Activated CD4-positive, alpha-beta memory T cell treated with anti-CD3 and anti-CD28 coated beads for 36 hours (primary cell): Measurements from ENCODE around the gene NTRK3. TPM values are rescaled to one million over a fixed set of nuclear protein-coding genes. Genes with fewer than 3 reads are reported as not detected.

Experiments
- CTCF ChIA-PET: fragments of 350-600 bp; sonication (Branson Sonifier 250); formaldehyde crosslinking; loops from one replicate; lab custom pipeline; 2021; ENCODE audit warnings: antibody characterized with exemption, inconsistent platforms; lab: Charles Lee
- POLR2A ChIA-PET: fragments of 350-600 bp; sonication (Branson Sonifier 250); formaldehyde crosslinking; loops from one replicate; lab custom pipeline; 2021; ENCODE audit warnings: antibody characterized with exemption; lab: Charles Lee
- DNase-seq: peaks from one replicate; pipeline ENCODE4 v3.0.0-alpha.2; 2020
- H3K27ac Mint-ChIP-seq: one replicate; pipeline ENCODE4 v1.8.0; 2021; ENCODE audit warnings: mixed read lengths
- H3K27me3 Mint-ChIP-seq: one replicate; pipeline ENCODE4 v1.8.0; 2021; ENCODE audit warnings: mixed read lengths
- H3K36me3 Mint-ChIP-seq: one replicate; pipeline ENCODE4 v1.8.0; 2021; ENCODE audit warnings: mixed read lengths
- H3K4me1 Mint-ChIP-seq: one replicate; pipeline ENCODE4 v1.8.0; 2021; ENCODE audit warnings: low read depth, mixed read lengths
- H3K4me3 Mint-ChIP-seq: one replicate; pipeline ENCODE4 v1.8.0; 2021; ENCODE audit warnings: mild to moderate bottlenecking, mixed read lengths
- H3K9me3 Mint-ChIP-seq: one replicate; pipeline ENCODE4 v1.8.0; 2021; ENCODE audit warnings: mixed read lengths
- intact Hi-C: fragments of 100-400 bp; cut with micrococcal nuclease; formaldehyde crosslinking; loops from one replicate; pipeline ENCODE4 v1.15.1; 2023
- total RNA-seq, 2 experiments: library from RNA; stranded (reverse); gene quantifications; one replicate each; pipeline ENCODE4 v1.2.3, GENCODE V29; 2021

The NTRK3 gene
- total RNA-seq, 2 experiments from 2014 or later, result 0.78 to 0.85 TPM

GRCh38 chr15:88023914-88024313 is 232.6 kb downstream of the NTRK3 start:
- ChIA-PET POLR2A (no interaction called here), CTCF (no interaction called here)
- intact Hi-C loops, result no loop called here
- H3K4me1 Mint-ChIP-seq, result no peaks in the 10 kb centered on the region
- H3K9me3 Mint-ChIP-seq, result no peaks in the 10 kb centered on the region
- peaks cover 2% of the 10 kb centered on the region for H3K27me3 Mint-ChIP-seq
- no peak overlapping the region for H3K27ac Mint-ChIP-seq
- no peak for DNase-seq
- no peak overlapping the region for H3K4me3 Mint-ChIP-seq
- no peaks in the 10 kb centered on the region for H3K36me3 Mint-ChIP-seq

GRCh38 chr15:88022716-88023115 is 233.8 kb downstream of the NTRK3 start:
- peaks cover under 1% of the 10 kb centered on the region for H3K27me3 Mint-ChIP-seq
- no peak overlapping the region for H3K4me3 Mint-ChIP-seq
- no peak overlapping the region for H3K27ac Mint-ChIP-seq
- intact Hi-C loops, result no loop called here
- H3K36me3 Mint-ChIP-seq, result no peaks in the 10 kb centered on the region
- no peak for DNase-seq
- no peaks in the 10 kb centered on the region for H3K9me3 Mint-ChIP-seq
- CTCF ChIA-PET, result no interaction called here
- POLR2A ChIA-PET, result no interaction called here
- no peaks in the 10 kb centered on the region for H3K4me1 Mint-ChIP-seq

GRCh38 chr15:88021601-88022000 is 234.9 kb downstream of the NTRK3 start:
- no peaks in the 10 kb centered on the region for H3K4me1 Mint-ChIP-seq
- intact Hi-C loops, result no loop called here
- no peak overlapping the region for H3K27ac Mint-ChIP-seq
- DNase-seq, result no peak
- H3K36me3 Mint-ChIP-seq, result no peaks in the 10 kb centered on the region
- H3K27me3 Mint-ChIP-seq, result no peaks in the 10 kb centered on the region
- H3K4me3 Mint-ChIP-seq, result no peak overlapping the region
- ChIA-PET POLR2A (no interaction called here), CTCF (no interaction called here)
- H3K9me3 Mint-ChIP-seq, result no peaks in the 10 kb centered on the region

GRCh38 chr15:88020806-88021205 is 235.7 kb downstream of the NTRK3 start:
- POLR2A ChIA-PET, result no interaction called here
- H3K4me3 Mint-ChIP-seq, result no peak overlapping the region
- no peaks in the 10 kb centered on the region for H3K27me3 Mint-ChIP-seq
- no peaks in the 10 kb centered on the region for H3K4me1 Mint-ChIP-seq
- CTCF ChIA-PET, result no interaction called here
- intact Hi-C loops, result no loop called here
- no peak overlapping the region for H3K27ac Mint-ChIP-seq
- H3K36me3 Mint-ChIP-seq, result no peaks in the 10 kb centered on the region
- DNase-seq, result no peak
- no peaks in the 10 kb centered on the region for H3K9me3 Mint-ChIP-seq

GRCh38 chr15:88019656-88020055 is 236.9 kb downstream of the NTRK3 start:
- ChIA-PET POLR2A (no interaction called here), CTCF (no interaction called here)
- no peak overlapping the region for H3K27ac Mint-ChIP-seq
- H3K4me1 Mint-ChIP-seq, result no peaks in the 10 kb centered on the region
- H3K36me3 Mint-ChIP-seq, result no peaks in the 10 kb centered on the region
- H3K9me3 Mint-ChIP-seq, result no peaks in the 10 kb centered on the region
- intact Hi-C loops, result no loop called here
- no peaks in the 10 kb centered on the region for H3K27me3 Mint-ChIP-seq
- no peak overlapping the region for H3K4me3 Mint-ChIP-seq
- DNase-seq, result no peak

GRCh38 chr15:88018869-88019641 is 237.5 kb downstream of the NTRK3 start:
- ChIA-PET POLR2A (no interaction called here), CTCF (no interaction called here)
- Mint-ChIP-seq H3K36me3 (no peaks in the 10 kb centered on the region), H3K4me3 (no peak overlapping the region), H3K9me3 (no peaks in the 10 kb centered on the region), H3K27ac (no peak overlapping the region), H3K4me1 (no peaks in the 10 kb centered on the region), H3K27me3 (no peaks in the 10 kb centered on the region)
- DNase-seq, result no peak
- intact Hi-C loops, result no loop called here

GRCh38 chr15:88017753-88018152 is 238.8 kb downstream of the NTRK3 start:
- CTCF ChIA-PET, result interaction anchor here (0.5 kb wide), 1 partner anchor 13 kb away, joined by 3 read pairs; no protein-coding TSS in a partner anchor
- H3K27ac Mint-ChIP-seq, result no peak overlapping the region
- no peak overlapping the region for H3K4me3 Mint-ChIP-seq
- no peaks in the 10 kb centered on the region for H3K9me3 Mint-ChIP-seq
- no peaks in the 10 kb centered on the region for H3K4me1 Mint-ChIP-seq
- intact Hi-C loops, result no loop called here
- DNase-seq, result no peak
- H3K27me3 Mint-ChIP-seq, result no peaks in the 10 kb centered on the region
- H3K36me3 Mint-ChIP-seq, result no peaks in the 10 kb centered on the region
- POLR2A ChIA-PET, result no interaction called here

GRCh38 chr15:88016406-88016805 is 240.1 kb downstream of the NTRK3 start:
- Mint-ChIP-seq H3K4me1 (no peaks in the 10 kb centered on the region), H3K27me3 (no peaks in the 10 kb centered on the region), H3K4me3 (no peak overlapping the region), H3K36me3 (no peaks in the 10 kb centered on the region), H3K27ac (no peak overlapping the region), H3K9me3 (no peaks in the 10 kb centered on the region)
- intact Hi-C loops, result no loop called here
- POLR2A ChIA-PET, result no interaction called here
- CTCF ChIA-PET, result no interaction called here
- DNase-seq, result no peak

- Mint-ChIP-seq H3K27me3 (no peaks in the 10 kb centered on the region), H3K4me1 (no peaks in the 10 kb centered on the region), H3K4me3 (no peak overlapping the region), H3K27ac (no peak overlapping the region), H3K36me3 (no peaks in the 10 kb centered on the region), H3K9me3 (no peaks in the 10 kb centered on the region)
- ChIA-PET POLR2A (no interaction called here), CTCF (interaction anchor here (0.5 kb wide), 1 partner anchor 609 kb away, joined by 3 read pairs; no protein-coding TSS in a partner anchor)
- no peak for DNase-seq
- intact Hi-C loops, result no loop called here
Measured at GRCh38 chr15:88015228-88015860, 241.2 kb downstream of the NTRK3 start.

GRCh38 chr15:88014454-88015160 is 241.9 kb downstream of the NTRK3 start:
- intact Hi-C loops, result no loop called here
- no peaks in the 10 kb centered on the region for H3K4me1 Mint-ChIP-seq
- H3K27ac Mint-ChIP-seq, result no peak overlapping the region
- CTCF ChIA-PET, result no interaction called here
- H3K9me3 Mint-ChIP-seq, result no peaks in the 10 kb centered on the region
- H3K27me3 Mint-ChIP-seq, result no peaks in the 10 kb centered on the region
- DNase-seq, result no peak
- H3K36me3 Mint-ChIP-seq, result no peaks in the 10 kb centered on the region
- POLR2A ChIA-PET, result no interaction called here
- H3K4me3 Mint-ChIP-seq, result no peak overlapping the region

GRCh38 chr15:88013111-88013510 is 243.4 kb downstream of the NTRK3 start:
- DNase-seq, result no peak
- intact Hi-C loops, result no loop called here
- no peak overlapping the region for H3K4me3 Mint-ChIP-seq
- H3K27ac Mint-ChIP-seq, result no peak overlapping the region
- H3K9me3 Mint-ChIP-seq, result no peaks in the 10 kb centered on the region
- no peaks in the 10 kb centered on the region for H3K27me3 Mint-ChIP-seq
- POLR2A ChIA-PET, result no interaction called here
- no peaks in the 10 kb centered on the region for H3K36me3 Mint-ChIP-seq
- no peaks in the 10 kb centered on the region for H3K4me1 Mint-ChIP-seq
- CTCF ChIA-PET, result no interaction called here

GRCh38 chr15:88012688-88013087 is 243.9 kb downstream of the NTRK3 start:
- H3K27ac Mint-ChIP-seq, result no peak overlapping the region
- H3K36me3 Mint-ChIP-seq, result no peaks in the 10 kb centered on the region
- POLR2A ChIA-PET, result no interaction called here
- H3K4me3 Mint-ChIP-seq, result no peak overlapping the region
- H3K27me3 Mint-ChIP-seq, result no peaks in the 10 kb centered on the region
- DNase-seq, result no peak
- intact Hi-C loops, result no loop called here
- CTCF ChIA-PET, result no interaction called here
- no peaks in the 10 kb centered on the region for H3K9me3 Mint-ChIP-seq
- no peaks in the 10 kb centered on the region for H3K4me1 Mint-ChIP-seq
